Measurements from ENCODE around the gene SH2D3A.

SH2D3A gene

DNA sequence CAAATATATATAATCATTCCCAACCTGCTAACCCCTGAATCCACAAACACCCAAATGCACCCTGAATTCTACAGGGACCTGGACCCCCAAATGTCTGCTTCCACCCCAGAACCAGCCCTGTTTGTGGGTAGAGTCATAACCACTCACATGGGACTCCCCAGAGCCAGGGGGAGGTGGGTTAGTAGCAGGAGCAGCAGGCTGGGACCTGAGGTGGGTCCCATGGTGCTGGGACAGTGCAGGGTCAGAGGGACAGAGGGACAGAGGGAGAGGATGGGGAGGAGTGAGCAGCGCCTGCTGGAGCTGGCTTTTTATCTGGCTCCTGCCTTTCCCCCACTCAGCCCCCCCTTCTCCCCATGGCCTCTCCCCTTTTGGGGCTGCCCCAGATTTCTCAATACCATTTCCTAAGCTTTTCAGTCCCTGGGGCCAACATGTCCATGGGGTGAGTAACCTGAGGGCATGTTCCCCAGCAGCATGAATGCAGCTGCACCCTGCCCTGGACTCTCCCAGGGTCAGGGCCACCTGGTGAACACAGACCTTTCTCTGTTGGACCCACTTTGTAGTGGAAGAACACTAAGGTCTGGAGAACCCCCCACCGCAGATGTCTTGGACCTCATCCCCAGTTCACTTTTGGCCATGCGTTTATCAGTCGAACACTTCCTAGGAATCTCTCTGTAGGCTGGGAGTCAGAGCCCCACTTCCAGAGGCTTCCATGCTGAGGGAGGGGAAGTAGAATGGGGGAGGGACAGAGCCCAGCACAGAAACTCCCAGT is 46.7 kb downstream of the SH2D3A start, which contains the start of gene C3:
C3 (minus strand) TSS at position 282 of the 769 bp plus-strand sequence; CDS start at position 221, 61 bp downstream.
- peak within 1 kb of the TSS; percentile 84 for H3K27ac ChIP-seq
- H3K9me3 ChIP-seq = no peaks in the 10 kb centered on the region
- H3K36me3 ChIP-seq = no peaks in the 10 kb centered on the region
- H3K4me3 ChIP-seq (ENCODE audit: low read depth in 1 of 2, low read length in 1 of 2) = peak within 1 kb of the TSS; percentile 14 to 15
- no peak for TF ChIP-seq CTCF (IDR thresholded peaks at IDR 0.05)
- H3K27me3 ChIP-seq = peaks cover 10% of the 10 kb centered on the region
- H3K4me1 ChIP-seq (ENCODE audit: control insufficient read depth in 1 of 2, insufficient read depth in 1 of 2, low read depth in 1 of 2, low read length in 1 of 2) = peaks cover 58 to 59% of the 10 kb centered on the region in 2 experiments

DNA sequence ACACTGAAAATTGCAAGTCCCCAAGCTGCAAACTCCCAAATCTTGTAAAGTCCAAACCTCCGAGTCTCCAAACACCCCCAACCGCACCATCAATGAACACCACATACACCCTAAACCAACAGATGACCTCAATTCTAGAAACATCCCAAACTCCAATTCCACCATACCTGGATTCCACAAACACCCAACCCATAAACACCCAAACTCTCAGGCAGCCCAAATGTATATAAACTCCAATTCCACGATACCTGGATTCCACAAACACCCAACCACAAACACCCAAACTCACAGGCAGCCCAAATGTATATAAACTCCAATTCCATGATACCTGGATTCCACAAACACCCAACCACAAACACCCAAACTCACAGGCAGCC is 47.3 kb downstream of the SH2D3A start:
- Histone ChIP-seq H3K27ac (no peak overlapping the region), H3K4me1 (ENCODE audit: control insufficient read depth in 1 of 2, insufficient read depth in 1 of 2, low read depth in 1 of 2, low read length in 1 of 2) (peaks cover 52 to 54% of the 10 kb centered on the region in 2 experiments), H3K27me3 (peaks cover 10% of the 10 kb centered on the region), H3K36me3 (no peaks in the 10 kb centered on the region), H3K4me3 (ENCODE audit: low read depth in 1 of 2, low read length in 1 of 2) (peak overlapping the region in 1 of 2 experiments; percentile 15), H3K9me3 (no peaks in the 10 kb centered on the region)
- TF ChIP-seq CTCF (IDR thresholded peaks at IDR 0.05) = no peak

DNA sequence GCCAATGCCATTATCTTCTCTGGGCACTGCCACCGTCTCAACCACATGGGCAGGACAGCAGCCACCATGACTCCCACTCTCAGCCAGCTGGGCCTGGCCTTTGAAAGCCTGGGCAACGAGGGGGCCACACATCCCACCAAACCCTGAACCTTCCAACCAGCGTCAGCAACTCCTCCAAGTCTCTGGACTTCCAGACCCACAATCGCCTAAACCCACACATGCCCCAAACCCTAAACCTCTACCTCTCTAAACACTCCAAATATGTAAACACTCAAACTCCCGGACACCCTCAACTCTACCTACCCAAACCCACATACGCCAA is 47.7 kb downstream of the SH2D3A start:
- no peak overlapping the region for H3K4me3 ChIP-seq (ENCODE audit: low read depth in 1 of 2, low read length in 1 of 2)
- no peak overlapping the region for H3K27ac ChIP-seq
- no peaks in the 10 kb centered on the region for H3K36me3 ChIP-seq
- H3K4me1 ChIP-seq (ENCODE audit: control insufficient read depth in 1 of 2, insufficient read depth in 1 of 2, low read depth in 1 of 2, low read length in 1 of 2) = peaks cover 48 to 49% of the 10 kb centered on the region in 2 experiments
- no peaks in the 10 kb centered on the region for H3K9me3 ChIP-seq
- TF ChIP-seq CTCF (IDR thresholded peaks at IDR 0.05) = no peak
- H3K27me3 ChIP-seq = peaks cover 10% of the 10 kb centered on the region

DNA sequence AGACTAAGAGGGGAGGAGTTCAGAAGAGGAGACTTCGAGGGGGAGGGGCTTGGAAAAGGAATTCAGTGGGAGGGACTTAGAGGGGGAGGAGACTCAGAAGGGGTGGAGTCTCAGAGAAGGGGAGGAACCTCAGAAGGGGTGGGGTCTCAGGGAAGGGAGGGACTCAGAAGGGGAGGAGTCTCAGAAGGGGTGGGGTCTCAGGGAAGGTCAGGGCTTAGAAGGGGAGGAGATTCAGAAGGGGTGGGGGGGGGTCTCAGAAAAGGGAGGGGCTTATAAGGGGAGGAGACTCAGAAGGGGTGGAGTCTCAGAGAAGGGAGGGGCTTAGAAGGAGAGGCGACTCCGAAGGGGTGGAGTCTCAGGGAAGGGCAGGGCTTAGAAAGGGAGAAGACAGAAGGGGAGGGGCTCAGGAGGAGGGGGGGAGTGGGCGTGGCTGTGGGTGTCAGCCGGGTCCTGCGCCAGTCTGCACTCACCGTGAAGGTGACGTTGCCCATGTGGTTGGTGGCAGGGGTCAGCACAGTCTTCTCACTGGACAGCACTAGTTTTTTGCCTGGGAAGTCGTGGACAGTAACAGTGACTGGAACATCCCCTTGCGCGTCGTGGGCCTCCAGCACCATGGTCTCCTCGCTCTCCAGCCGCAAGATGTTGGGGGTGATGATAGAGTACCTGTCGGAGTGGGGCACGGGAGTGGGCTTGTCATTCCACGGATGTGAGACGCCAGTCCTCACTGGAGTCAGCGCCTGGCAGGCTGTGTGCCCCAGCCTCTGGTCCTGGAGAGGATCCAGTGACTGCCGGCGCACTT is 48.3 kb downstream of the SH2D3A start:
- H3K4me3 ChIP-seq (ENCODE audit: low read depth in 1 of 2, low read length in 1 of 2) = no peak overlapping the region
- no peaks in the 10 kb centered on the region for H3K36me3 ChIP-seq
- no peak for TF ChIP-seq CTCF (IDR thresholded peaks at IDR 0.05)
- no peaks in the 10 kb centered on the region for H3K9me3 ChIP-seq
- peaks cover 10% of the 10 kb centered on the region for H3K27me3 ChIP-seq
- peaks cover 42 to 43% of the 10 kb centered on the region in 2 experiments for H3K4me1 ChIP-seq (ENCODE audit: control insufficient read depth in 1 of 2, insufficient read depth in 1 of 2, low read depth in 1 of 2, low read length in 1 of 2)
- no peak overlapping the region for H3K27ac ChIP-seq

GRCh38 chr19:6718111-6718740 is 49.0 kb downstream of the SH2D3A start:
- Histone ChIP-seq H3K36me3 (no peaks in the 10 kb centered on the region), H3K9me3 (no peaks in the 10 kb centered on the region), H3K27me3 (peaks cover 10% of the 10 kb centered on the region), H3K27ac (no peak overlapping the region), H3K4me1 (ENCODE audit: control insufficient read depth in 1 of 2, insufficient read depth in 1 of 2, low read depth in 1 of 2, low read length in 1 of 2) (peaks cover 35 to 36% of the 10 kb centered on the region in 2 experiments), H3K4me3 (ENCODE audit: low read depth in 1 of 2, low read length in 1 of 2) (no peak overlapping the region)
- no peak for TF ChIP-seq CTCF (IDR thresholded peaks at IDR 0.05)

Data from neutrophil (primary cell).